ENCODE measurements around the gene JAK3. TPM values are rescaled to one million over a fixed set of nuclear protein-coding genes. Genes with fewer than 3 reads are reported as not detected.
A peak's percentile ranks its signal among the peaks of the same experiment; 100 is the strongest.

The JAK3 gene
- total RNA-seq, 1 experiment from 2014 or later: 4.4 TPM

- no peak for TF ChIP-seq ZNF532 (CRISPR knock-in tag; IDR thresholded peaks at IDR 0.05; ENCODE audit: borderline replicate concordance)
- no peak for TF ChIP-seq SP1 (CRISPR knock-in tag; conservative IDR thresholded peaks at IDR 0.05)
- TF ChIP-seq ZNF423 (CRISPR knock-in tag; IDR thresholded peaks at IDR 0.05): peak; percentile 98
- no peak for TF ChIP-seq GRHL2 (CRISPR knock-in tag; IDR thresholded peaks at IDR 0.05; ENCODE audit: insufficient replicate concordance, severe bottlenecking)
- TF ChIP-seq RORB (CRISPR knock-in tag; IDR thresholded peaks at IDR 0.05): no peak
- TF ChIP-seq ZNF121 (CRISPR knock-in tag; IDR thresholded peaks at IDR 0.05): no peak
- no peak for TF ChIP-seq MXD4 (CRISPR knock-in tag; IDR thresholded peaks at IDR 0.05; ENCODE audit: borderline replicate concordance)
- no peak for TF ChIP-seq CREM (CRISPR knock-in tag; IDR thresholded peaks at IDR 0.05)
These were observed 21.4 kb upstream of the JAK3 start (continued) for GRCh38 chr19:17869114-17869608.

GRCh38 chr19:17868669-17869068 lies 20.9 kb upstream of the JAK3 start:
- Mint-ChIP-seq H3K4me3 (no peak overlapping the region), H3K36me3 (peaks cover 8% of the 10 kb centered on the region), H3K9me3 (no peaks in the 10 kb centered on the region), H3K27ac (peak overlapping the region; percentile 79), H3K27me3 (ENCODE audit: low read depth) (peaks cover 10% of the 10 kb centered on the region), H3K4me1 (peaks cover 23% of the 10 kb centered on the region)
- POLR2A ChIA-PET: no interaction called here
- DNase-seq (ENCODE audit: low spot score) (no peak), ATAC-seq (no peak)
- CTCF ChIA-PET: interaction anchor here (1.1 to 6.0 kb wide), 5 partner anchors 9 to 411 kb away, joined by 3 to 173 read pairs (median 29); partner anchors contain the start of genes CCDC124 and RPL18A
- no peak for TF ChIP-seq ZNF281 (CRISPR knock-in tag; IDR thresholded peaks at IDR 0.05)
- no peak for TF ChIP-seq PRDM15 (CRISPR knock-in tag; IDR thresholded peaks at IDR 0.05)
- no peak for TF ChIP-seq ZBTB21 (CRISPR knock-in tag; IDR thresholded peaks at IDR 0.05; ENCODE audit: borderline replicate concordance)
- no peak for TF ChIP-seq ZNF671 (CRISPR knock-in tag; IDR thresholded peaks at IDR 0.05)
- TF ChIP-seq NR1H2 (CRISPR knock-in tag; IDR thresholded peaks at IDR 0.05): no peak
- no peak for TF ChIP-seq TEAD1 (CRISPR knock-in tag; IDR thresholded peaks at IDR 0.05)
- no peak for TF ChIP-seq NR2C2 (CRISPR knock-in tag; IDR thresholded peaks at IDR 0.05)
- TF ChIP-seq CTCF (IDR thresholded peaks at IDR 0.05): no peak
- no peak for TF ChIP-seq AFF4 (CRISPR knock-in tag; IDR thresholded peaks at IDR 0.05; ENCODE audit: borderline replicate concordance)
- no peak for TF ChIP-seq ZNF232 (CRISPR knock-in tag; IDR thresholded peaks at IDR 0.05)
- no peak for TF ChIP-seq USF2 (CRISPR knock-in tag; IDR thresholded peaks at IDR 0.05)

All from WTC11 (cell line).